H1 (cell line): Measurements from ENCODE around the gene SLC5A10. TPM values are rescaled to one million over a fixed set of nuclear protein-coding genes. Genes with fewer than 3 reads are reported as not detected.
"Not testable (repeated sequence)": the region's sequence is repeated elsewhere in the genome, so short reads cannot be mapped to it uniquely, and the experiment has no call there.

Experiments
- CTCF ChIA-PET: fragments of 300-600 bp; sonication (Branson Sonifier 250); formaldehyde crosslinking; loops from one replicate; lab custom pipeline; 2021; ENCODE audit not compliant: partially characterized antibody; lab: Charles Lee
- POLR2A ChIA-PET: fragments of 300-600 bp; sonication (Branson Sonifier 250); formaldehyde crosslinking; loops from one replicate; lab custom pipeline; 2021; ENCODE audit warnings: inconsistent platforms; ENCODE audit not compliant: partially characterized antibody; lab: Charles Lee
- DNase-seq, 2 experiments: peaks; one replicate each; pipeline versions ENCODE4 v3.0.0 to v3.0.0-alpha.2; 2010 to 2022; ENCODE audit warnings: low spot score in 2 of 2, low read depth in 1 of 2, mixed read lengths in 1 of 2
- FAIRE-seq: peaks from 2 replicates; lab custom pipeline; 2011; peaks lifted over from hg19 to GRCh38; lab: Jason Lieb, UNC
- H2AFZ ChIP-seq: 2 replicates; pipeline ENCODE4 v1.8.1; 2012; ENCODE audit warnings: low read length, inconsistent platforms
- H2AK5ac ChIP-seq: 2 replicates; pipeline ENCODE4 v1.6.1; 2013; ENCODE audit warnings: low read depth, low read length
- H2BK120ac ChIP-seq: replicated peaks from 2 replicates; pipeline ENCODE3; 2013; ENCODE audit warnings: low read depth, low read length, inconsistent platforms
- H2BK12ac ChIP-seq: 2 replicates; pipeline ENCODE4 v1.6.1; 2013; ENCODE audit warnings: low read depth, low read length
- H2BK15ac ChIP-seq: 2 replicates; pipeline ENCODE4 v1.6.1; 2013; ENCODE audit warnings: low read length
- H2BK20ac ChIP-seq: 2 replicates; pipeline ENCODE4 v1.6.1; 2013; ENCODE audit warnings: low read length
- H2BK5ac ChIP-seq: 2 replicates; pipeline ENCODE4 v1.6.1; 2013; ENCODE audit warnings: low read depth, low read length
- H3K14ac ChIP-seq: 2 replicates; pipeline ENCODE4 v1.6.1; 2013; ENCODE audit warnings: inconsistent platforms; ENCODE audit not compliant: insufficient read length
- H3K18ac ChIP-seq: 2 replicates; pipeline ENCODE4 v1.6.1; 2013; ENCODE audit warnings: low read length; ENCODE audit errors: extremely low read depth
- H3K23ac ChIP-seq: 2 replicates; pipeline ENCODE4 v1.6.1; 2013; ENCODE audit warnings: inconsistent platforms; ENCODE audit not compliant: insufficient read length
- H3K23me2 ChIP-seq: 2 replicates; pipeline ENCODE4 v1.6.1; 2013; ENCODE audit warnings: low read depth, low read length
- H3K27ac ChIP-seq: 2 replicates; pipeline ENCODE4 v1.6.1; 2011; ENCODE audit warnings: low read depth, low read length, inconsistent platforms
- H3K27me3 ChIP-seq, 4 experiments: replicated peaks in 1 of 4; 1 replicate in 1 of 4; 2 replicates in 3 of 4; pipeline versions ENCODE4 v1.6.1 to v1.8.1; 2011 to 2013; ENCODE audit warnings: low read length in 3 of 4, mild to moderate bottlenecking in 3 of 4, inconsistent platforms in 2 of 4, mixed read lengths in 2 of 4, moderate library complexity in 1 of 4; ENCODE audit not compliant: control insufficient read depth in 3 of 4, insufficient read depth in 3 of 4; ENCODE audit errors: extremely low read depth in 1 of 4
- H3K36me3 ChIP-seq, 4 experiments: 2 replicates each; pipeline versions ENCODE4 v1.6.1 to v1.8.1; 2011 to 2013; ENCODE audit warnings: mild to moderate bottlenecking in 4 of 4, low read length in 3 of 4, moderate library complexity in 2 of 4, control low read depth in 1 of 4, inconsistent platforms in 1 of 4; ENCODE audit not compliant: insufficient read depth in 4 of 4, control insufficient read depth in 2 of 4
- H3K4ac ChIP-seq: replicated peaks from 2 replicates; pipeline ENCODE3; 2013; ENCODE audit warnings: low read length, low read depth, mixed read lengths, inconsistent platforms; ENCODE audit not compliant: insufficient read length
- H3K4me1 ChIP-seq, 4 experiments: replicated peaks in 1 of 4; 1 replicate in 1 of 4; 2 replicates in 3 of 4; pipeline versions ENCODE4 v1.6.1 to v1.8.1; 2011 to 2013; ENCODE audit warnings: low read length in 3 of 4, inconsistent platforms in 2 of 4, mixed read lengths in 1 of 4; ENCODE audit not compliant: insufficient read depth in 4 of 4, control insufficient read depth in 3 of 4
- H3K4me2 ChIP-seq, 2 experiments: 2 replicates each; pipeline versions ENCODE4 v1.6.1 to v1.8.1; 2011 to 2013; ENCODE audit warnings: low read depth in 2 of 2, low read length in 2 of 2, control low read depth in 1 of 2, inconsistent platforms in 1 of 2, mild to moderate bottlenecking in 1 of 2; ENCODE audit not compliant: insufficient read depth in 1 of 2
- H3K4me3 ChIP-seq, 4 experiments: fragments of 200-600, 300-600 bp in 1 of 4; sonication (generic), shearing (Covaris generic), sonication (Bioruptor Twin) in 1 of 4; 2 replicates each; pipeline versions ENCODE4 v1.5.1 to v1.8.1; 2011 to 2016; ENCODE audit warnings: low read length in 4 of 4, low read depth in 3 of 4, control low read depth in 2 of 4, inconsistent platforms in 2 of 4, mild to moderate bottlenecking in 2 of 4, mixed read lengths in 1 of 4, moderate library complexity in 1 of 4; ENCODE audit not compliant: insufficient read depth in 2 of 4; ENCODE audit errors: extremely low read depth in 1 of 4
- H3K56ac ChIP-seq: replicated peaks from 2 replicates; pipeline ENCODE3; 2013; ENCODE audit warnings: low read depth, mild to moderate bottlenecking, mixed read lengths, low read length, inconsistent platforms; ENCODE audit not compliant: insufficient read length
- H3K79me1 ChIP-seq: 2 replicates; pipeline ENCODE4 v1.6.1; 2013; ENCODE audit warnings: low read depth, low read length, control low read depth
- H3K79me2 ChIP-seq, 2 experiments: 2 replicates each; pipeline versions ENCODE4 v1.6.1 to v1.8.1; 2012 to 2013; ENCODE audit warnings: low read length in 2 of 2, mild to moderate bottlenecking in 2 of 2, inconsistent platforms in 1 of 2; ENCODE audit not compliant: insufficient read depth in 2 of 2, control insufficient read depth in 1 of 2
- H3K9ac ChIP-seq, 4 experiments: replicated peaks in 1 of 4; 1 replicate in 1 of 4; 2 replicates in 3 of 4; pipeline versions ENCODE4 v1.6.1 to v1.8.1; 2011 to 2013; ENCODE audit warnings: low read depth in 3 of 4, low read length in 3 of 4, control low read depth in 2 of 4, mild to moderate bottlenecking in 2 of 4, moderate library complexity in 2 of 4, inconsistent platforms in 1 of 4; ENCODE audit errors: extremely low read depth in 1 of 4
- H3K9me3 ChIP-seq, 2 experiments: 2 replicates each; pipeline versions ENCODE4 v1.6.1 to v1.8.1; 2012 to 2013; ENCODE audit warnings: mild to moderate bottlenecking in 2 of 2, moderate library complexity in 2 of 2, control low read depth in 1 of 2, inconsistent platforms in 1 of 2, low read depth in 1 of 2, low read length in 1 of 2, mixed read lengths in 1 of 2; ENCODE audit not compliant: insufficient read depth in 2 of 2
- H4K20me1 ChIP-seq, 2 experiments: replicated peaks in 1 of 2; 2 replicates each; pipeline versions ENCODE3 to v1.8.1; 2011 to 2013; ENCODE audit warnings: inconsistent platforms in 2 of 2, low read length in 2 of 2, mild to moderate bottlenecking in 1 of 2; ENCODE audit not compliant: insufficient read depth in 2 of 2, control insufficient read depth in 1 of 2
- H4K5ac ChIP-seq: 2 replicates; pipeline ENCODE4 v1.6.1; 2013; ENCODE audit warnings: low read length, low read depth, mixed read lengths, inconsistent platforms; ENCODE audit not compliant: insufficient read length
- H4K8ac ChIP-seq: 2 replicates; pipeline ENCODE4 v1.8.0; 2013; ENCODE audit warnings: mild to moderate bottlenecking, moderate library complexity, low read length, inconsistent platforms; ENCODE audit not compliant: insufficient read depth; ENCODE audit errors: extremely low read depth
- H4K91ac ChIP-seq: replicated peaks from 2 replicates; pipeline ENCODE3; 2013; ENCODE audit warnings: low read length, mixed read lengths, inconsistent platforms; ENCODE audit not compliant: insufficient read length
- CTBP2 ChIP-seq: IDR thresholded peaks from 2 replicates; pipeline ENCODE4 v1.7.0; 2011; ENCODE audit warnings: borderline replicate concordance, mild to moderate bottlenecking, moderate library complexity, mixed read lengths, low read length; ENCODE audit not compliant: insufficient read depth, insufficient read length
- CTCF ChIP-seq, 3 experiments: IDR thresholded peaks; 1 replicate in 2 of 3; 2 replicates in 1 of 3; pipeline versions ENCODE4 v1.5.1 to v1.6.1; 2011; ENCODE audit warnings: low read length in 3 of 3, mild to moderate bottlenecking in 3 of 3, inconsistent platforms in 2 of 3, low read depth in 1 of 3, moderate library complexity in 1 of 3; ENCODE audit not compliant: insufficient read depth in 1 of 3; ENCODE audit errors: control extremely low read depth in 1 of 3
- EGR1 ChIP-seq: IDR thresholded peaks from 2 replicates; pipeline ENCODE4 v1.6.1; 2011; ENCODE audit warnings: low read depth, low read length, borderline replicate concordance
- PHF8 ChIP-seq: fragments of 200-600 bp; sonication (generic); conservative IDR thresholded peaks from 2 replicates; pipeline ENCODE4 v1.7.1; 2012; ENCODE audit warnings: low read depth, mild to moderate bottlenecking, inconsistent platforms, low read length, moderate library complexity
- SAP30 ChIP-seq: fragments of 300-600 bp; sonication (generic); IDR thresholded peaks from 2 replicates; pipeline ENCODE4 v1.7.1; 2012; ENCODE audit warnings: low read length, moderate library complexity, mild to moderate bottlenecking, inconsistent platforms; ENCODE audit not compliant: insufficient read depth, insufficient replicate concordance
- WGBS, 2 experiments: shearing (Covaris generic) in 1 of 2; methylation state at CpG; one replicate each; pipeline versions ENCODE4 v1.1.6 to v1.1.7; 2013 to 2015; ENCODE audit warnings: low lambda C conversion rate in 2 of 2, mixed read lengths in 2 of 2, inconsistent platforms in 1 of 2, low coverage in 1 of 2, missing lambda C conversion rate in 1 of 2; ENCODE audit not compliant: insufficient replicate concordance in 2 of 2, insufficient coverage in 1 of 2, insufficient read length in 1 of 2; ENCODE audit errors: extremely low coverage in 1 of 2, missing lambda C conversion rate in 1 of 2; 5-methylcytosine and 5-hydroxymethylcytosine counted together
- polyA plus RNA-seq, 7 experiments: library from polyadenylated mRNA; depleted of rRNA in 3 of 7; stranded (reverse) in 5 of 7; unstranded in 2 of 7; fragments of >200 nt in 5 of 7; fragments of 200-250 nt in 2 of 7; gene quantifications; 1 replicate in 5 of 7; 2 replicates in 1 of 7; 4 replicates in 1 of 7; pipeline versions ENCODE4 v1.2.1 to v1.2.3, GENCODE V29; 2011 to 2013; ENCODE audit warnings: missing spikeins in 2 of 7, mixed read lengths in 2 of 7
- total RNA-seq: library from RNA; stranded (reverse); fragmentation: NEBNext Ultra II Directional; extraction: Animal tissue kit (Norgen Biotek cat#: 25700); gene quantifications from 2 replicates; pipeline ENCODE4 v1.2.1, GENCODE V29; 2021
- TF ChIP-seq, protein P1 (sequence below): IDR thresholded peaks from 2 replicates; pipeline ENCODE4 v1.6.1; 2012; ENCODE audit warnings: inconsistent platforms

Gene SLC5A10
- total and polyA plus RNA-seq, 2 of the 8 experiments (the other 6 are each of a cell fraction or from before 2014, with no cell fraction given), result 0.05 to 0.11 TPM

GRCh38 chr17:18921912-18922451 is 30.0 kb upstream of the SLC5A10 start (continued):
- TF ChIP-seq, protein P1, sequence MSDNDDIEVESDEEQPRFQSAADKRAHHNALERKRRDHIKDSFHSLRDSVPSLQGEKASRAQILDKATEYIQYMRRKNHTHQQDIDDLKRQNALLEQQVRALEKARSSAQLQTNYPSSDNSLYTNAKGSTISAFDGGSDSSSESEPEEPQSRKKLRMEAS, result no peak
- no peak for TF ChIP-seq CTCF (IDR thresholded peaks at IDR 0.05; ENCODE audit: control extremely low read depth in 1 of 3, insufficient read depth in 1 of 3, low read depth in 1 of 3, low read length in 3 of 3)
- TF ChIP-seq CTBP2, result no peak
- TF ChIP-seq SAP30, result no peak
- no peak for TF ChIP-seq EGR1
- TF ChIP-seq PHF8, result no peak

GRCh38 chr17:18922596-18922995 is 29.4 kb upstream of the SLC5A10 start:
- H4K8ac ChIP-seq, H3K4ac ChIP-seq, H3K4me3 ChIP-seq, DNase-seq, H3K23me2 ChIP-seq, H2AFZ ChIP-seq, H3K4me1 ChIP-seq, CTCF ChIA-PET, H3K79me2 ChIP-seq, H2BK20ac ChIP-seq, FAIRE-seq, H3K56ac ChIP-seq, H4K91ac ChIP-seq, H4K20me1 ChIP-seq, H3K23ac ChIP-seq, H2BK120ac ChIP-seq, H3K79me1 ChIP-seq, H3K4me2 ChIP-seq, H3K27me3 ChIP-seq, H3K9ac ChIP-seq, H3K9me3 ChIP-seq, H2BK15ac ChIP-seq, H2BK12ac ChIP-seq, H4K5ac ChIP-seq, POLR2A ChIA-PET, H3K18ac ChIP-seq, H3K14ac ChIP-seq, H3K27ac ChIP-seq, H2AK5ac ChIP-seq, H2BK5ac ChIP-seq: not testable (repeated sequence)
- 91% methylated on average over 7 of the region's 7 CpGs; no CpG with 5 or more reads in 1 of the 2 experiments for WGBS, 2 experiments
- H3K36me3 ChIP-seq, result peaks cover 3 to 11% (median 6%) of the 10 kb centered on the region in 4 experiments; a peak in 6 of 8 replicates
